ENCODE results near the gene PNPLA8. TPM values are rescaled to one million over a fixed set of nuclear protein-coding genes. Genes with fewer than 3 reads are reported as not detected.

PNPLA8 gene
- total RNA-seq, 3 donors from 2014 or later (not counting 1 experiment from before 2014, with no cell fraction given) = 68.6 to 80.2 (median 68.9) TPM

GRCh38 chr7:108537229-108537628, 11.3 kb upstream of the PNPLA8 start:
- Histone ChIP-seq H3K36me3 (ENCODE audit: control insufficient read depth, insufficient read depth, low read length) (no peaks in the 10 kb centered on the region), H3K9me3 (ENCODE audit: control insufficient read depth, insufficient read depth, low read length) (no peaks in the 10 kb centered on the region), H3K4me3 (ENCODE audit: low read length) (no peak overlapping the region), H3K27ac (ENCODE audit: low read length) (no peak overlapping the region), H3K4me1 (ENCODE audit: control insufficient read depth, insufficient read depth, low read length) (no peaks in the 10 kb centered on the region), H3K27me3 (ENCODE audit: control insufficient read depth, insufficient read depth, low read length) (no peaks in the 10 kb centered on the region)
- H3K27me3 Mint-ChIP-seq (ENCODE audit: low read depth in 2 of 2) = peaks cover 16 to 22% of the 10 kb centered on the region in 2 donors
- ATAC-seq = no peak
- no peaks in the 10 kb centered on the region for H3K4me1 Mint-ChIP-seq
- TF ChIP-seq, protein P1, sequence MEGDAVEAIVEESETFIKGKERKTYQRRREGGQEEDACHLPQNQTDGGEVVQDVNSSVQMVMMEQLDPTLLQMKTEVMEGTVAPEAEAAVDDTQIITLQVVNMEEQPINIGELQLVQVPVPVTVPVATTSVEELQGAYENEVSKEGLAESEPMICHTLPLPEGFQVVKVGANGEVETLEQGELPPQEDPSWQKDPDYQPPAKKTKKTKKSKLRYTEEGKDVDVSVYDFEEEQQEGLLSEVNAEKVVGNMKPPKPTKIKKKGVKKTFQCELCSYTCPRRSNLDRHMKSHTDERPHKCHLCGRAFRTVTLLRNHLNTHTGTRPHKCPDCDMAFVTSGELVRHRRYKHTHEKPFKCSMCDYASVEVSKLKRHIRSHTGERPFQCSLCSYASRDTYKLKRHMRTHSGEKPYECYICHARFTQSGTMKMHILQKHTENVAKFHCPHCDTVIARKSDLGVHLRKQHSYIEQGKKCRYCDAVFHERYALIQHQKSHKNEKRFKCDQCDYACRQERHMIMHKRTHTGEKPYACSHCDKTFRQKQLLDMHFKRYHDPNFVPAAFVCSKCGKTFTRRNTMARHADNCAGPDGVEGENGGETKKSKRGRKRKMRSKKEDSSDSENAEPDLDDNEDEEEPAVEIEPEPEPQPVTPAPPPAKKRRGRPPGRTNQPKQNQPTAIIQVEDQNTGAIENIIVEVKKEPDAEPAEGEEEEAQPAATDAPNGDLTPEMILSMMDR (IDR thresholded peaks at IDR 0.05) = no peak
- intact Hi-C loops (cut with micrococcal nuclease) = no loop called here
- H3K4me3 Mint-ChIP-seq = no peak overlapping the region
- no peak for DNase-seq
- H3K36me3 Mint-ChIP-seq = no peaks in the 10 kb centered on the region
- no peak overlapping the region for H3K27ac Mint-ChIP-seq
- H3K9me3 Mint-ChIP-seq = no peaks in the 10 kb centered on the region
- WGBS (ENCODE audit: insufficient coverage) = 89% methylated on average over 2 of the region's 2 CpGs

- H3K4me1 ChIP-seq (ENCODE audit: control insufficient read depth, insufficient read depth, low read length) = no peaks in the 10 kb centered on the region
- H3K36me3 ChIP-seq (ENCODE audit: control insufficient read depth, insufficient read depth, low read length) = no peaks in the 10 kb centered on the region
- H3K9me3 Mint-ChIP-seq = no peaks in the 10 kb centered on the region
- H3K4me1 Mint-ChIP-seq = no peaks in the 10 kb centered on the region
- no peaks in the 10 kb centered on the region for H3K27me3 ChIP-seq (ENCODE audit: control insufficient read depth, insufficient read depth, low read length)
- TF ChIP-seq, protein P1 (IDR thresholded peaks at IDR 0.05) = no peak
- no peaks in the 10 kb centered on the region for H3K9me3 ChIP-seq (ENCODE audit: control insufficient read depth, insufficient read depth, low read length)
- H3K4me3 ChIP-seq (ENCODE audit: low read length) = no peak overlapping the region
- WGBS (ENCODE audit: insufficient coverage) = no CpG with 5 or more reads among the region's 1 CpG
- H3K36me3 Mint-ChIP-seq = no peaks in the 10 kb centered on the region
- ATAC-seq = no peak
- no peak overlapping the region for H3K27ac Mint-ChIP-seq
- H3K27ac ChIP-seq (ENCODE audit: low read length) = no peak overlapping the region
- intact Hi-C loops (cut with micrococcal nuclease) = no loop called here
- peaks cover 18 to 28% of the 10 kb centered on the region in 2 donors for H3K27me3 Mint-ChIP-seq (ENCODE audit: low read depth in 2 of 2)
- no peak overlapping the region for H3K4me3 Mint-ChIP-seq
- no peak for DNase-seq
Measured at GRCh38 chr7:108535744-108536143, 9.8 kb upstream of the PNPLA8 start.

DNA sequence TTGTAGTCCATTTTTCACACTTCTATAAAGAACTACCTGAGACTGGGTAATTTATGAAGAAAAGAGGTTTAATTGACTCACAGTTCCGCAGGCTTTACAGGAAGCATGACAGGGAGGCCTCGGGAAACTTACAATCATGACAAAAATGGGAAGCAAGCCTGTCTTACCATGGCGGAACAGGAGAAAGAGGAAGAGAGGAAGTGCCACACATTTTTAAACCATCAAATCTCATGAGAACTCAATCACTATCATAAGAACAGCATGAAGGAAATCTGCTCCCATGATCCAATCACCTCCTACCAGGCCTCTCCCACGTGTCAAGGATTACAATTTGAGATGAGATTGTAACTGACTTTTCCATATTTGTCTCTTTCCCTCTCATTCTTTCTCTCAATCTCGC, 9.3 kb upstream of the PNPLA8 start:
- H3K27me3 Mint-ChIP-seq (ENCODE audit: low read depth in 2 of 2) = peaks cover 21 to 28% of the 10 kb centered on the region in 2 donors
- H3K9me3 Mint-ChIP-seq = no peaks in the 10 kb centered on the region
- H3K36me3 ChIP-seq (ENCODE audit: control insufficient read depth, insufficient read depth, low read length) = no peaks in the 10 kb centered on the region
- no peaks in the 10 kb centered on the region for H3K4me1 ChIP-seq (ENCODE audit: control insufficient read depth, insufficient read depth, low read length)
- DNase-seq = no peak
- no peaks in the 10 kb centered on the region for H3K9me3 ChIP-seq (ENCODE audit: control insufficient read depth, insufficient read depth, low read length)
- no peak overlapping the region for H3K27ac ChIP-seq (ENCODE audit: low read length)
- H3K4me1 Mint-ChIP-seq = no peaks in the 10 kb centered on the region
- H3K36me3 Mint-ChIP-seq = no peaks in the 10 kb centered on the region
- intact Hi-C loops (cut with micrococcal nuclease) = no loop called here
- no peaks in the 10 kb centered on the region for H3K27me3 ChIP-seq (ENCODE audit: control insufficient read depth, insufficient read depth, low read length)
- ATAC-seq = no peak
- TF ChIP-seq, protein P1 (IDR thresholded peaks at IDR 0.05) = no peak
- H3K4me3 ChIP-seq (ENCODE audit: low read length) = no peak overlapping the region
- no peak overlapping the region for H3K27ac Mint-ChIP-seq
- no peak overlapping the region for H3K4me3 Mint-ChIP-seq
- 74% methylated on average over 4 of the region's 5 CpGs for WGBS (ENCODE audit: insufficient coverage)

GRCh38 chr7:108533712-108534111, 7.8 kb upstream of the PNPLA8 start:
- Histone ChIP-seq H3K27me3 (ENCODE audit: control insufficient read depth, insufficient read depth, low read length) (no peaks in the 10 kb centered on the region), H3K27ac (ENCODE audit: low read length) (no peak overlapping the region), H3K4me1 (ENCODE audit: control insufficient read depth, insufficient read depth, low read length) (no peaks in the 10 kb centered on the region), H3K4me3 (ENCODE audit: low read length) (no peak overlapping the region), H3K36me3 (ENCODE audit: control insufficient read depth, insufficient read depth, low read length) (no peaks in the 10 kb centered on the region), H3K9me3 (ENCODE audit: control insufficient read depth, insufficient read depth, low read length) (no peaks in the 10 kb centered on the region)
- Mint-ChIP-seq H3K9me3 (no peaks in the 10 kb centered on the region), H3K27ac (no peak overlapping the region), H3K4me1 (no peaks in the 10 kb centered on the region), H3K27me3 (ENCODE audit: low read depth in 2 of 2) (peaks cover 22 to 28% of the 10 kb centered on the region in 2 donors), H3K36me3 (no peaks in the 10 kb centered on the region), H3K4me3 (no peak overlapping the region)
- DNase-seq (no peak), ATAC-seq (no peak)
- TF ChIP-seq, protein P1 (IDR thresholded peaks at IDR 0.05) = no peak
- no CpG with 5 or more reads among the region's 3 CpGs for WGBS (ENCODE audit: insufficient coverage)
- intact Hi-C loops (cut with micrococcal nuclease) = no loop called here
